HG02642 (cell line): Measurements from ENCODE around the gene KLK6.

ENCODE experiments used
- ATAC-seq: cut with Tn5 transposase; IDR thresholded peaks from one replicate; pipeline ENCODE4 v1.9.1; 2021; ENCODE audit warnings: mild to moderate bottlenecking; ENCODE audit not compliant: unreplicated experiment, poor library complexity

Gene KLK6

GRCh38 chr19:50969413-50969760, at the start of gene KLK6:
Gene KLK6 (minus strand): TSS chr19:50969591. CDS start chr19:50968104, 1,487 bp downstream.
- ATAC-seq = no peak

- ATAC-seq = no peak
Measured at GRCh38 chr19:51018745-51019543, 49.6 kb upstream of the KLK6 start.

- no peak for ATAC-seq
Measured at GRCh38 chr19:51016798-51017683, 47.6 kb upstream of the KLK6 start.

- no peak for ATAC-seq
Measured at GRCh38 chr19:51015691-51016267, 46.4 kb upstream of the KLK6 start.

- no peak for ATAC-seq
Measured at GRCh38 chr19:51014242-51014641, 44.9 kb upstream of the KLK6 start.

- no peak for ATAC-seq
Measured at GRCh38 chr19:51012661-51013190, 43.3 kb upstream of the KLK6 start.

- no peak for ATAC-seq
Measured at GRCh38 chr19:51010066-51010795, 40.8 kb upstream of the KLK6 start.

GRCh38 chr19:51009061-51009891, 39.9 kb upstream of the KLK6 start:
- ATAC-seq = no peak

GRCh38 chr19:51007488-51007887, 38.1 kb upstream of the KLK6 start:
- ATAC-seq = no peak

GRCh38 chr19:51006406-51006805, 37.0 kb upstream of the KLK6 start:
- no peak for ATAC-seq

- no peak for ATAC-seq
Measured at GRCh38 chr19:51005248-51005647, 35.9 kb upstream of the KLK6 start.

GRCh38 chr19:51003316-51003715, 33.9 kb upstream of the KLK6 start:
- ATAC-seq = no peak

- no peak for ATAC-seq
Measured at GRCh38 chr19:51002542-51003311, 33.3 kb upstream of the KLK6 start.

- ATAC-seq = no peak
Measured at GRCh38 chr19:51002089-51002532, 32.7 kb upstream of the KLK6 start.

GRCh38 chr19:51001515-51001914, 32.1 kb upstream of the KLK6 start, which contains the start of gene KLK8:
Gene KLK8 (minus strand): TSS chr19:51001604. CDS start chr19:51001167, 437 bp downstream.
- no peak for ATAC-seq

- ATAC-seq = no peak
Measured at GRCh38 chr19:51000981-51001380, 31.6 kb upstream of the KLK6 start.

- ATAC-seq = no peak
Measured at GRCh38 chr19:51000426-51000825, 31.0 kb upstream of the KLK6 start.

GRCh38 chr19:50998686-50999085, 29.3 kb upstream of the KLK6 start:
- no peak for ATAC-seq
